Measurements from ENCODE around the gene HGD.
"Not testable (repeated sequence)": the region's sequence is repeated elsewhere in the genome, so short reads cannot be mapped to it uniquely, and the experiment has no call there.

HGD gene

GRCh38 chr3:120682095-120682681 is at the start of gene HGD:
Gene HGD (minus strand): TSS chr3:120682239. CDS start chr3:120682111, 128 bp downstream.
- no peak for DNase-seq

GRCh38 chr3:120730576-120731542 is 48.8 kb upstream of the HGD start:
- DNase-seq, result no peak

GRCh38 chr3:120726791-120727190 is 44.8 kb upstream of the HGD start:
- no peak for DNase-seq

- not testable (repeated sequence) for DNase-seq
Observed at GRCh38 chr3:120719167-120719834, 37.3 kb upstream of the HGD start.

GRCh38 chr3:120713262-120713661 is 31.2 kb upstream of the HGD start:
- DNase-seq, result no peak

- DNase-seq, result no peak
Observed at GRCh38 chr3:120710369-120710768, 28.3 kb upstream of the HGD start.

- no peak for DNase-seq
Observed at GRCh38 chr3:120708408-120708807, 26.4 kb upstream of the HGD start.

- no peak for DNase-seq
Observed at GRCh38 chr3:120706950-120707349, 24.9 kb upstream of the HGD start.

GRCh38 chr3:120705884-120706582 is 24.0 kb upstream of the HGD start:
- no peak for DNase-seq

GRCh38 chr3:120699333-120699732 is 17.3 kb upstream of the HGD start:
- DNase-seq, result no peak

- no peak for DNase-seq
Observed at GRCh38 chr3:120693439-120694171, 11.6 kb upstream of the HGD start.

GRCh38 chr3:120689395-120689794 is 7.4 kb upstream of the HGD start:
- DNase-seq, result no peak

GRCh38 chr3:120688121-120688520 is 6.1 kb upstream of the HGD start:
- DNase-seq, result peak in 1 of 2 donors; percentile 18

GRCh38 chr3:120685411-120685810 is 3.4 kb upstream of the HGD start:
- DNase-seq, result no peak

- DNase-seq, result no peak
Observed at GRCh38 chr3:120684896-120685295, 2.9 kb upstream of the HGD start.

GRCh38 chr3:120683671-120684301 is 1.7 kb upstream of the HGD start:
- no peak for DNase-seq

GRCh38 chr3:120683213-120683612 is 1.2 kb upstream of the HGD start:
- no peak for DNase-seq

- DNase-seq, result no peak
Observed at GRCh38 chr3:120681506-120682038, 467 bp downstream of the HGD start.

GRCh38 chr3:120681018-120681417 is 1.0 kb downstream of the HGD start:
- DNase-seq, result no peak

- DNase-seq, result no peak
Observed at GRCh38 chr3:120680193-120680894, 1.7 kb downstream of the HGD start.

- DNase-seq, result no peak
Observed at GRCh38 chr3:120678984-120679383, 3.1 kb downstream of the HGD start.

All from bone marrow (tissue), 2 donors.